SH-SY5Y (cell line): ENCODE results near the gene TECR.

Experiments used
- GATA2 ChIP-seq: IDR thresholded peaks from 2 replicates; pipeline ENCODE4 v1.6.1; 2011; ENCODE audit warnings: mild to moderate bottlenecking, low read depth, low read length
- GATA3 ChIP-seq: IDR thresholded peaks from 2 replicates; pipeline ENCODE4 v1.6.1; 2011; ENCODE audit warnings: low read depth, mild to moderate bottlenecking, low read length, moderate library complexity

The TECR gene

DNA sequence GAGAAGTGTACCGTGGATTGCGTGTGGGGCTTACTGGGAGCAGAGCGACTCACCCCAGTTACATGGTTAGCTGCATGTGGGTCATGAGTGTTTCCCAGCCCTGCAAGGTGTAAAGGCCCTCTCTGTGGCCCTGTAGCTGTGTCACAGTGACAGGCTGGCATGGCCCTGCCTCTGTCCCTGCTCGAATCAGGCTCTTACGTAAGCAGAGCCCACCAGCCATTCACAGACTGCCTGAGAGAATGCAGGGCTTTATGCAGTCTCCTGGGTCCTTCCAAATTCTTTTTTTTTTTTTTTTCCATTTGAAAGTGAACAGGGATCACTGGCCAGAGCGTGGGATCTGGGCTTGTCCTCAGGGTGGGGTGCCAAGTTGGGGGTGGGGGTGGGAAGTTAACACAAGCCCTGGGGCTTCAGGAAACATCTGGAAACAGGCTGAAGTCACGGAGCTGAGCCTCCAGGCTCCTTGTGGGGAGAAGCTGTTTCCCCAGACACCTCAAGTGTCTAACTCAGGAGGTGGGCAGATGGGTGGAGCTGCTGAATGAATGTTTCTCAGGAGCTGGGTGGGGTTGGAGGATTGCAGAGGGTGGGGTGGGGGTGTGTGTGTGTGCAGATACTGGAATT, 13.4 kb downstream of the TECR start:
- TF ChIP-seq GATA2 (no peak), GATA3 (no peak)

GRCh38 chr19:14544047-14544446, 14.7 kb downstream of the TECR start:
- TF ChIP-seq GATA2 (no peak), GATA3 (no peak)

- TF ChIP-seq GATA2: no peak
- TF ChIP-seq GATA3: no peak
Observed at GRCh38 chr19:14544977-14545715, 15.8 kb downstream of the TECR start.

- TF ChIP-seq GATA2 (no peak), GATA3 (no peak)
Observed at GRCh38 chr19:14545716-14546082, 16.3 kb downstream of the TECR start.

DNA sequence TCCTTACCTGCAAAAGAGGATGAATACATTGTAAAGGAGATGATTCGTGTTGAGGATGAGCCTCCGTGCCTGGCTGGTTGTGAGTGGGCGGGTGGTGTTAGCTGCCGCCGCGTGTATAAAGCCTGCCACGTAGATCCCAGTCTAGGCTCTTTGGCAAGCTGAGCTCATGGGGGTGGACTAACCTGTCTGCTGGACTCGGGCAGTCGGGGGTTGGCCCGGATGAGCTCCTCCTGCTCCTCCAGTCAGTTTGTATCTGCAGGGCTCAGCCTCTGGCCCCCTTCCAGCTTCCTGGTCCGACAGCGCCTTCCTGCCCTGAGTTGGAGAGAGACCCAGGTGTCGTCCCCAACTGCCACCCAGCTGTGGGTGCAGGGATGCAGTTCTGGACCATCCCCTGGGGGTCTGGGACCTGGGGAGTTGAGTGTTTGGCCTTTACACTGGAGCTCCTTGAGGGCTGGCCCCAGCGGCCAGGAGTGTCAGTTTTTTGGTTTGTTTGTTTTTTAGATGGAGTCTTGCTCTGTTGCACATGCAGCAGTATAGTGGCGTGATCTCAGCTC, 20.9 kb downstream of the TECR start:
- TF ChIP-seq GATA2: no peak
- no peak for TF ChIP-seq GATA3

DNA sequence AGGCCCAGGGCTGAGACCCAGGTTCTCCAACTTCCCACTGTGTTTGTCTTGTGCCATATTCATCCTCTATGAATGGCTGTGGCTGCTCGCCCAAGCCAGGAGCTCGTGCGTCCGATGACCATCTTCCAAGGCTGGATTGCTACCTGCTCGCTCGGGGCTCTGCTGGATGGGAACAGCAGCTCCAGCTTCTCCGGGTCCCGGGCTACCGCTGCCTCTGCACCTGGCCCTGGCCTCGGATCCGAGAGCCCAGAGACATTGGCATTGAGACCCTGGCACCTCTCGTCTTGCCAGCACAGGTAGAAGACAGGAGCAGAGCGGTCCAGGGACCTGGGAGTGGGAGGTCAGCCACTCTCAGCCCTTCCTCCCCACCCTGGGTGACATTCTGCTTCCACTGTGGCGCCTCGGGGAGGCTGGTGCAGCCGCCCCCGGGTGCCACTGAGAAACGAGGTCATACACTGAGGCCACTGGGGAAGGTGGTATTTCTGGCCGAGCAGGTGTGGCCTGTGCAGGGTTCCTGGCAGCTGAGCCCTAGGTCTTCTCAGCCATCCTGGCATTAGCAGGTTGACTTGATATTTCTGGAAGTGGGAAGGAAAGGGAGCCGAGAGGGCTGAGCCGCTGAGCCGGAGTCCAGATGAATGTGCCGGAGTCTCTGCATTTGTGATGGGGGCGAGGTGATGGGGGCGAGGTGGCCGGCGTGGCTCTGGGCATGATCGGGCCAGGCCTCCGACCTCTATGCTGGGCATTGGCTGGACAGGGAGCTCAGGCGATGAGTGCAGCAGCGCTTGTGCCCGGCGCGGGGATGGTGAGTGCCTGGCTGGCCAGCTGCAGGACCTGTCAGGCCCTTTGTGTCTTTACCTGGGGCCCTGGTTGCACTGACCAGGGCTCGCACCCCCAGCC, 23.9 kb downstream of the TECR start:
- TF ChIP-seq GATA2: no peak

GRCh38 chr19:14553939-14554243, 24.5 kb downstream of the TECR start:
- no peak for TF ChIP-seq GATA2
- no peak for TF ChIP-seq GATA3

DNA sequence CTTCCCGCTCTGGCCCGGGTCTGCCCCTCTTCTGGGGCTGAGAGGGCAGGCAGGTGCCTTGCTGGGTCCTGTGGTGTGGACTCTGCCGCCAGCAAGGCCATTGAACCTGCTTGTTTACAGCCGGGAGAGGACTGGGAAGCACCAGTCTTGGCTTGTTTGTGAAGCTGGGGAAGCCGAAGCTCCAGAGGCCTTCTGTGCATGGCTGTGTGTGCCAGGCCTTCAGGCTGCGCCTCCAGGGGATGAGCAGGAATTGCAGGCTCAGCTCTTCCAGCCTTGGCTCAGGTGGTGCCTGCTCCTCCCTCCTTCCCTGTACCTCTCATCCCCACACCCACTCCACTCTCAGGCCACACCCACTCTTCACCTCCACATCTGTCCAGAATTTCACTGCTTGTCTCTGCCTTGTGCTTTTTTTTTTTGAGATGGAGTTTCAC, 25.0 kb downstream of the TECR start:
- TF ChIP-seq GATA3 (no peak), GATA2 (no peak)

DNA sequence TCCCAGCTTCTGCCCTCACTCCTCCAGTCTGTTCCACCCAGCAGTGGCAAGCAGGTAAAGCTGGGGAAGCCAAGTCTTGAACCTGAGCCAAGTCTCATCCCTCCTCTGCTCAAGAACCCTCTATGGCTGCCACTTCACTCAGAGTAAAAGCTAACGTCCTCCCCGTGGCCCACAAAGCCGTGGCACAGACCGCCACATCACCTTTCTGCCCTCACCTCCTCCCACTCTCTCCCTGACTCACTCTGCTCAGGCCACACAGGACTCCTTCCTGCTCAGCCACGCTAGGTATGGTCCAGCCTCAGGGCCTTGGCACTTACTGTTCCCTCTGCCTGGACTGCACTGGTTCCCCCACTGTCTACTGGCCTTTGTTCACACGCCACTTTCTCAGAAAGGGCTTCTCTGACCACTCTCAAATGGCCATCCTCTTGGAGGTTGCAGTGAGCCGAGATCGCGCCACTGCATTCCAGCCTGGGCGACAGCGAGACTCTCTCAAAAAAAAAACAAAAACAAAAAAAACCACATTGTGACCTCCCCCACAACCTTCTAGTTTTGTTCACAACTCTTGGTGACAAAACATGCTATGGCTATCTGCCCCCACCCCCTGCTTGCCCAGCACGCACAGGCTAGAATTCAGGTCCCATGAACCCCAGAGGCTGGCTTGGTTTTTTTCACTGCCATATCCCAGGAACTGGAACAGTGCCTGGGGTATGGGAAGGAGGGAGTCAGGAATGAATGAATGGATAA, 26.7 kb downstream of the TECR start:
- TF ChIP-seq GATA3 (no peak), GATA2 (no peak)

GRCh38 chr19:14556662-14557188, 27.3 kb downstream of the TECR start:
- no peak for TF ChIP-seq GATA3
- no peak for TF ChIP-seq GATA2

- TF ChIP-seq GATA2 (no peak), GATA3 (no peak)
Observed at GRCh38 chr19:14558370-14559066, 29.1 kb downstream of the TECR start.

- TF ChIP-seq GATA2: no peak
Observed at GRCh38 chr19:14559916-14560775, 30.8 kb downstream of the TECR start.
